ENCODE measurements around the gene ARHGAP9.
"Not testable (repeated sequence)": the region's sequence is repeated elsewhere in the genome, so short reads cannot be mapped to it uniquely, and the experiment has no call there.

The ARHGAP9 gene

GRCh38 chr12:57479376-57480115 is at the start of gene ARHGAP9:
ARHGAP9 (minus strand) TSS chr12:57479866; CDS start chr12:57479406, 460 bp downstream.
- peak; percentile 54 for DNase-seq

GRCh38 chr12:57528831-57529555 is 49.3 kb upstream of the ARHGAP9 start:
- no peak for DNase-seq

- no peak for DNase-seq
Measured at GRCh38 chr12:57528176-57528575, 48.5 kb upstream of the ARHGAP9 start.

GRCh38 chr12:57527184-57527583 is 47.5 kb upstream of the ARHGAP9 start:
- DNase-seq = no peak

GRCh38 chr12:57526477-57527126 is 46.9 kb upstream of the ARHGAP9 start:
- DNase-seq = no peak

GRCh38 chr12:57525615-57526383 is 46.1 kb upstream of the ARHGAP9 start:
- no peak for DNase-seq

GRCh38 chr12:57524814-57525614 is 45.3 kb upstream of the ARHGAP9 start:
- no peak for DNase-seq

- DNase-seq = no peak
Measured at GRCh38 chr12:57523706-57524614, 44.3 kb upstream of the ARHGAP9 start.

- peak; percentile 40 for DNase-seq
Measured at GRCh38 chr12:57522887-57523705, 43.4 kb upstream of the ARHGAP9 start.

- peak; percentile 90 for DNase-seq
Measured at GRCh38 chr12:57522011-57522886, 42.6 kb upstream of the ARHGAP9 start, which contains the start of gene MBD6. MBD6 (plus strand) TSS chr12:57522824; CDS start chr12:57524304, 1,480 bp downstream.

GRCh38 chr12:57521525-57522010 is 41.9 kb upstream of the ARHGAP9 start:
- DNase-seq = no peak

- peak; percentile 100 for DNase-seq
Measured at GRCh38 chr12:57520053-57520818, 40.6 kb upstream of the ARHGAP9 start, which contains the start of gene DDIT3. DDIT3 (minus strand) TSS chr12:57520514; CDS start chr12:57517406, 3,108 bp downstream.

GRCh38 chr12:57519796-57520052 is 40.1 kb upstream of the ARHGAP9 start:
- DNase-seq = peak; percentile 20

- DNase-seq = peak; percentile 23
Measured at GRCh38 chr12:57518920-57519795, 39.5 kb upstream of the ARHGAP9 start.

GRCh38 chr12:57518176-57518919 is 38.7 kb upstream of the ARHGAP9 start:
- no peak for DNase-seq

GRCh38 chr12:57517718-57518117 is 38.1 kb upstream of the ARHGAP9 start:
- DNase-seq = not testable (repeated sequence)
